Measurements from ENCODE around the gene GLE1. TPM values are rescaled to one million over a fixed set of nuclear protein-coding genes. Genes with fewer than 3 reads are reported as not detected.
A peak's percentile ranks its signal among the peaks of the same experiment; 100 is the strongest.

The GLE1 gene, protein sequence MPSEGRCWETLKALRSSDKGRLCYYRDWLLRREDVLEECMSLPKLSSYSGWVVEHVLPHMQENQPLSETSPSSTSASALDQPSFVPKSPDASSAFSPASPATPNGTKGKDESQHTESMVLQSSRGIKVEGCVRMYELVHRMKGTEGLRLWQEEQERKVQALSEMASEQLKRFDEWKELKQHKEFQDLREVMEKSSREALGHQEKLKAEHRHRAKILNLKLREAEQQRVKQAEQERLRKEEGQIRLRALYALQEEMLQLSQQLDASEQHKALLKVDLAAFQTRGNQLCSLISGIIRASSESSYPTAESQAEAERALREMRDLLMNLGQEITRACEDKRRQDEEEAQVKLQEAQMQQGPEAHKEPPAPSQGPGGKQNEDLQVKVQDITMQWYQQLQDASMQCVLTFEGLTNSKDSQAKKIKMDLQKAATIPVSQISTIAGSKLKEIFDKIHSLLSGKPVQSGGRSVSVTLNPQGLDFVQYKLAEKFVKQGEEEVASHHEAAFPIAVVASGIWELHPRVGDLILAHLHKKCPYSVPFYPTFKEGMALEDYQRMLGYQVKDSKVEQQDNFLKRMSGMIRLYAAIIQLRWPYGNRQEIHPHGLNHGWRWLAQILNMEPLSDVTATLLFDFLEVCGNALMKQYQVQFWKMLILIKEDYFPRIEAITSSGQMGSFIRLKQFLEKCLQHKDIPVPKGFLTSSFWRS
- total RNA-seq, result 10 to 100 TPM; 46.5 to 47.7 TPM

DNA sequence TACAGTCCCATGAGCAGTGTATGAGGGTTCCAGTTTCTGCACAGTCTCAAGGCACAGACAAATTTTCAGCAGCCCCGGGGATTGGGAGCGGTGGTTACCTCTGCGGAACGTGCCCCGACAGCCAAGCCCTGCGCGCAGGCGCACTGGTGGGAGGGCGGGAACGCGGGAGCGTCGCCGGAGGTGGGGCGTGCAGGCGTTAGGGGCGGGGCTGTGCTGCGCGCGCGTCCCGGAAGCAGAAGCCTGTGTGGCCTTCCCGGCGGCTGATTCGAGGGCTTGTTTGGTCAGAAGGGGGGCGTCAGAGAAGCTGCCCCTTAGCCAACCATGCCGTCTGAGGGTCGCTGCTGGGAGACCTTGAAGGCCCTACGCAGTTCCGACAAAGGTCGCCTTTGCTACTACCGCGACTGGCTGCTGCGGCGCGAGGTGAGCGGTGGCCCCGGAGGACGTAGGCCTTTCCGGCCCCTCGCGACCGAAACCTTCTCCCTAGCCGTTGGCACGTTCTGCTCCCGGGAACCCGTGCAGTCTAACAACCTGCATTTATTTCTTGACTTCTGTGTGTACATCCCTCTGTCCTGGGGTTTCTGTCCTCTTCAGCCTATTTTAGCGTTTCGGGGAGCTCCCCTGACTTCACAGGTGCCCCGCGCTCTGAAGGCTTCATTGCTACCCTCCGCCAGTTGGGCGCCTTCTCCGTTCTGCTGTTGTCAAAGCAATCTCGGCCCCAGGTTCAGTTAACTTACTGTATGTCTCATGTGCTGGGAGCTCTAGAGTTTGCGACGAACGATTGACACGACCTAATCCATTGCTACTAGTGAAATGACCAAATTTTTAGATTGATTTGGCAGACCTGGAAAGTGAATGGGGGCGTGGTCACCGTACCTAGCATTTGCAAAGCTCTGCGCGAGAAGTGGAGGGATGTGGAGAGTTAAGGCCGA is at the start of gene GLE1:
GLE1 (plus strand) TSS at position 235 of the 929 bp plus-strand sequence; CDS start at position 322, 87 bp downstream.
- peak within 1 kb of the TSS; percentile 99 for H3K27ac Mint-ChIP-seq
- DNase-seq (peak; percentile 97), ATAC-seq (peak; percentile 93)
- H3K4me1 Mint-ChIP-seq (ENCODE audit: low read depth), result peaks cover 19% of the 10 kb centered on the region
- H3K4me3 Mint-ChIP-seq, result peak within 1 kb of the TSS; percentile 100
- ChIA-PET CTCF (interaction anchor here (0.8 to 1.3 kb wide), 5 partner anchors 45 to 142 kb away, joined by 3 to 4 read pairs (median 4); partner anchors contain the start of gene ODF2), POLR2A (interaction anchor here (0.7 to 2.9 kb wide), 13 partner anchors 8 to 444 kb away, joined by 3 to 38 read pairs (median 3); partner anchors contain the start of genes SPTAN1, URM1 and ZDHHC12)
- H3K36me3 Mint-ChIP-seq (ENCODE audit: low read depth), result peaks cover 33% of the 10 kb centered on the region
- H3K27me3 Mint-ChIP-seq (ENCODE audit: low read depth), result no peaks in the 10 kb centered on the region
- no peaks in the 10 kb centered on the region for H3K9me3 Mint-ChIP-seq (ENCODE audit: insufficient read depth)

DNA sequence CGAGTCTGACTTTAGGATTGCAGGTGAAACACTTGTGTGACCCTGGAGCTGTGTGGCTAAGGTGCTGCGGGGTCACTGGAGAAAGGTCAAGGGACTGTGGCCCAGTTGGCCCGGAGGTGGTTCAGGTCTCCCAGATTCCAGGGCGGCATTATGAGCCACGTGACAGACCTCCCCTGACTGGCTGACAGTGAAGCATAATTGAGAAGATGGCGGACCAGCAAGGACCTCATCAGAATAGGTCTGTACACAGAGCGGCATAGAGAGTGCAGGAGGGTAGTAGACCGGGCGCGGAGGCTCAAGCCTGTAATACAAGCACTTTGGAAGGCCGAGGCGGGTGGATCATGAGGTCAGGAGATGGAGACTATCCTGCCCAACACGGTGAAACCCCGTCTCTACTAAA is 49.5 kb upstream of the GLE1 start:
- peak overlapping the region; percentile 20 for H3K4me3 Mint-ChIP-seq
- ATAC-seq, result no peak
- ChIA-PET CTCF (interaction anchor here (1.3 kb wide), 1 partner anchor 16 kb away, joined by 5 read pairs; no protein-coding TSS in a partner anchor), POLR2A (no interaction called here)
- H3K36me3 Mint-ChIP-seq (ENCODE audit: low read depth), result peaks cover 12% of the 10 kb centered on the region
- H3K9me3 Mint-ChIP-seq (ENCODE audit: insufficient read depth), result no peaks in the 10 kb centered on the region
- H3K27ac Mint-ChIP-seq, result peak overlapping the region; percentile 72
- no peaks in the 10 kb centered on the region for H3K27me3 Mint-ChIP-seq (ENCODE audit: low read depth)
- DNase-seq, result no peak
- peaks cover 30% of the 10 kb centered on the region for H3K4me1 Mint-ChIP-seq (ENCODE audit: low read depth)

DNA sequence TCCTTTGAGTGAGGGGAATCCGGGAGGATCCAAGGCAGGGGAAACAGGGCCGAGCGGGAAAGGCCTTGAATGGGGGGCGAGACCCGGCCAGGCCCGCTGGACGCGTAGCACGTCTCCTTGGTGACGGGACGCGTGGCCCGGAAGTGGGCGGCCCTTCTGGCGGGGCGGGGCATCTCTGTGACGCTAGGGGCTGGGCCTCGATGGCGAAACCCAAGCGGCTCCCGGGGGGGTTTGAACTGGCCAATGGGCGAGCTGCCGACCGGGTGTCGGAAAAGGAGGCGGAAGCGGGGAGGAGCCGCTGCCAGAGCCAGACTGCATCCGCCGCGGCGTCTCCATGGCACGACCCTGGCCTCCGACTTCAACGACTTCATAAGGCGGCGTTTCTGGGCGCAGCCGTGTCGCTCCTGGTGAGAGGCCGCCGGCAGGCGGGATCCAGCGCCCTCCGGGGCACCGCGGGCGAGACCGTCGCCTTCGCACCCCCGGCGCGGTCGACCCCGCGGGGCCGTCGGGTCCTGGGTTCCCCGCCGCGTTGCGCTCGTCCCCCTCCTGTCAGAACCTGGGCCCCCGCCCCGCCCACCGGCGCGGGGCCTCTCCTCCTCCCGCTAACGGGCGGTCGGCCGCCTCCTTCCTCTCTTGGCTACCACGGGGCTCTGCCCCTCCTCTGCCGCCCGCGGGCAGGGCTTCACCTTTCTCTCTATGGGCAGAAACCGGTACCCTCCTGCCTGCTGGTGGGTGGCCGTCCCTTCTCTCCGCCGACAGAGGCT is 48.5 kb upstream of the GLE1 start, which contains the start of gene ODF2:
ODF2 (plus strand) TSS at position 158 of the 764 bp plus-strand sequence; CDS start at position 244, 86 bp downstream.
- peaks cover 30% of the 10 kb centered on the region for H3K4me1 Mint-ChIP-seq (ENCODE audit: low read depth)
- peak; percentile 99 for DNase-seq
- peak within 1 kb of the TSS; percentile 95 for H3K27ac Mint-ChIP-seq
- H3K36me3 Mint-ChIP-seq (ENCODE audit: low read depth), result peaks cover 22% of the 10 kb centered on the region
- H3K9me3 Mint-ChIP-seq (ENCODE audit: insufficient read depth), result no peaks in the 10 kb centered on the region
- POLR2A ChIA-PET, result interaction anchor here (0.6 to 0.7 kb wide), 2 partner anchors 199 to 362 kb away, joined by 3 read pairs; partner anchors contain the start of gene ENDOG
- no peaks in the 10 kb centered on the region for H3K27me3 Mint-ChIP-seq (ENCODE audit: low read depth)
- ATAC-seq, result peak; percentile 90
- H3K4me3 Mint-ChIP-seq, result peak within 1 kb of the TSS; percentile 88
- CTCF ChIA-PET, result interaction anchor here (1.0 to 1.3 kb wide), 3 partner anchors 17 to 49 kb away, joined by 3 to 5 read pairs (median 3); partner anchors contain the start of gene CERCAM

DNA sequence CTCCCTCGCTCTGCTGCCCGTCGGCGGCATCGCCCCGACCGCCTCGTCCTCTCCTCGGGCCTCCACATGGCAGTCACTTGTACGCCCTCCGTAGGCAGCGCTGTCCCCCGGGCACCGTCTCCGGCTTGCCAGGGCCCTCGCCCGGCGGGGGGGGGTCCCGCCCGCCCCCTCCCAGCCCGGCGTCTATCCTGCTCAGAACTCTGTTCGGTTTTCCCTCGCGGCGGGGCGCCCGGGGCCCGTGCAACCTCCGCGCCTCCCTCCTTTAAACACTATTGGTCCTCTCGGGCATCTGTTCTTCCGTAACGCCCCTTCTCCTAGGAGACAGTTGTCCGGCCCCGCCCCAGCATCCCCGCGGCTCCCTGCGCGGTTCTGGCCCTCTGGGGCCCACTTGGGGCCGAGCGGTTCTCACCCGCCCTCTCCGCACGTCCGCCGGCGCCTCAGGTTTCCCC is 47.9 kb upstream of the GLE1 start:
- H3K4me1 Mint-ChIP-seq (ENCODE audit: low read depth), result peaks cover 30% of the 10 kb centered on the region
- H3K27ac Mint-ChIP-seq, result peak overlapping the region; percentile 95
- CTCF ChIA-PET, result no interaction called here
- peaks cover 26% of the 10 kb centered on the region for H3K36me3 Mint-ChIP-seq (ENCODE audit: low read depth)
- no peaks in the 10 kb centered on the region for H3K27me3 Mint-ChIP-seq (ENCODE audit: low read depth)
- ATAC-seq (peak; percentile 67), DNase-seq (peak; percentile 83)
- POLR2A ChIA-PET, result no interaction called here
- peak overlapping the region; percentile 88 for H3K4me3 Mint-ChIP-seq
- no peaks in the 10 kb centered on the region for H3K9me3 Mint-ChIP-seq (ENCODE audit: insufficient read depth)

DNA sequence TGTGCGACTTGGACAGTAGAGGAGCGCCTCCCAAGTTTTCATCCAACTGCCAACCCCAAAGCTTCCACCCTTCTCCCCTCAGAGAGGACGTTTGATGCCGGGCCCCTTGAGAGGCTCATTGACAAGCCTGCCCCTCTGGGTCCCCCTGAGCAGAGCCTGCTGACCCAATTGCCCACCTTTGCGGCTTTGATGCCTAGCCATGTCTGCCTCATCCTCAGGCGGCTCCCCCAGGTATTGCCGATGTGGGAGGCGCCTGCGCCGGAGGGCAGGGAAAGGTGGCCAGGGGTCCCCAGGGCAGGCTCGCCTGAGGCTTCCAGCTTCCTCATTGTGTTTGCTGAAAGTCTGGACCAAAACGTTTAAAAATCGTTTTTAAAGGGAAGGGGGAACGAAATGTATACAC is 47.3 kb upstream of the GLE1 start:
- CTCF ChIA-PET, result interaction anchor here (0.8 to 1.3 kb wide), 2 partner anchors 19 to 86 kb away, joined by 3 to 4 read pairs; partner anchors contain the start of gene URM1
- ATAC-seq (no peak), DNase-seq (no peak)
- POLR2A ChIA-PET, result no interaction called here
- Mint-ChIP-seq H3K27me3 (ENCODE audit: low read depth) (no peaks in the 10 kb centered on the region), H3K36me3 (ENCODE audit: low read depth) (peaks cover 32% of the 10 kb centered on the region), H3K4me3 (peak overlapping the region; percentile 88), H3K4me1 (ENCODE audit: low read depth) (peaks cover 30% of the 10 kb centered on the region), H3K9me3 (ENCODE audit: insufficient read depth) (no peaks in the 10 kb centered on the region), H3K27ac (peak overlapping the region; percentile 95)

DNA sequence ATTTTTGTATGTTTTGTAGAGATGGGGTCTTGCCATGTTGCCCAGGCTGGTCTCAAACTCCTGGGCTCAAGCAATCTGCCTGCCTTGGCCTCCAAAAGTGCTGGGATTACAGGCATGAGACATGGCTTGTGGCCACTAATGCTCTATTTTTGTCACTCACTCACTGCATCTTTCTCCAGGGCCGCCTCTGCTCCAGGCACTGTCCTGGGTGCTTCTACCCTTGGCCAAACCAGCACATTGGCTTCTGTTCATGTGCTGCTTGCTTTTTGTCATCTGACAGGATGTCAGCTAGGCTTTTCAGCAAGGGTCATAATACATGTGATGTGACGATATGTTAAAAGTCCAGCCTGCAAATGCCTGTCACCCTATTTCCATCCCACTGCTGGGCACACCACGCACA is 45.5 kb upstream of the GLE1 start:
- no peaks in the 10 kb centered on the region for H3K9me3 Mint-ChIP-seq (ENCODE audit: insufficient read depth)
- ChIA-PET POLR2A (no interaction called here), CTCF (interaction anchor here (1.2 kb wide), 1 partner anchor 20 kb away, joined by 4 read pairs; no protein-coding TSS in a partner anchor)
- no peak overlapping the region for H3K4me3 Mint-ChIP-seq
- H3K27ac Mint-ChIP-seq, result peak overlapping the region; percentile 61
- no peak for ATAC-seq
- H3K27me3 Mint-ChIP-seq (ENCODE audit: low read depth), result no peaks in the 10 kb centered on the region
- H3K36me3 Mint-ChIP-seq (ENCODE audit: low read depth), result peaks cover 44% of the 10 kb centered on the region
- no peak for DNase-seq
- peaks cover 30% of the 10 kb centered on the region for H3K4me1 Mint-ChIP-seq (ENCODE audit: low read depth)

DNA sequence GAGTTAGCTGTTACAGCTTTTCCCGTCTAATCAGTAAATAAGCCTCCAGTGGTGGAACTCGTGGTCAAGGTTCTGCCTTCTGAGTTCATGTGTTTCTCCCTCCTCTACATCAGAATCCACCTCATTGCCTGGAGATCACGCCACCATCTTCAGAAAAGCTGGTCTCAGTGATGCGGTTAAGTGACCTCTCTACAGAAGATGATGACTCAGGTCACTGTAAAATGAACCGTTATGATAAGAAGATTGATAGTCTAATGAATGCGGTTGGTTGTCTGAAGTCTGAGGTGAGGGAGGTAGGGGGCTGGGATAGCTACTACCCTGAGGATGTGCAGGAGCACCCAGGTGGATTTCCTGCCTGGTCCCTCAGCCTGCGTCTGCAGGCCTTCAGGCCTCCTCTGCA is 35.4 kb upstream of the GLE1 start:
- Mint-ChIP-seq H3K4me3 (no peak overlapping the region), H3K36me3 (ENCODE audit: low read depth) (peaks cover 39% of the 10 kb centered on the region), H3K27ac (no peak overlapping the region), H3K9me3 (ENCODE audit: insufficient read depth) (no peaks in the 10 kb centered on the region), H3K27me3 (ENCODE audit: low read depth) (no peaks in the 10 kb centered on the region), H3K4me1 (ENCODE audit: low read depth) (peaks cover 6% of the 10 kb centered on the region)
- ChIA-PET POLR2A (interaction anchor here (0.8 to 1.0 kb wide), 2 partner anchors 9 to 36 kb away, joined by 3 read pairs; partner anchors contain the start of gene GLE1), CTCF (interaction anchor here (1.3 to 1.6 kb wide), 3 partner anchors 30 to 107 kb away, joined by 3 to 5 read pairs (median 4); no protein-coding TSS in a partner anchor)
- DNase-seq, result no peak
- no peak for ATAC-seq

DNA sequence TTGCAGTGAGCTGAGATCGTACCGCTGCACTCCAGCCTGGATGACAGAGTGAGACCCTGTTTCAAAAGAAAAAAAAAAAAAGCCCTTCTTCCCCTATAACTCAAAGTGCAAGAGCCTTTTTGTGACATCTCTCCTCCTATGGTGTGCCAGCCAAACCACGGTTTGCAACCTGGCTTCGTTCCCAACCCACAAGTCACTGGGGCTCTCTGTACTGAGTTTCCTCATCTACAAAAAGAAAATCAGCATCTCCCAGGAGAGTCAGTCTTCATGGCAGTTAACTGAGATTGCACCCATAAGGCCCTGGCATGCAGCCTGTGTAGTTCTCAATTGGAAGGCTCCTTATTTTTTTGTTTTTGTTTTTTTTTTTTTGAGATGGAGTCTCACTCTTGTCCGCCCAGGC is 34.0 kb upstream of the GLE1 start:
- peaks cover 6% of the 10 kb centered on the region for H3K4me1 Mint-ChIP-seq (ENCODE audit: low read depth)
- ChIA-PET CTCF (no interaction called here), POLR2A (no interaction called here)
- DNase-seq, result no peak
- no peaks in the 10 kb centered on the region for H3K9me3 Mint-ChIP-seq (ENCODE audit: insufficient read depth)
- H3K36me3 Mint-ChIP-seq (ENCODE audit: low read depth), result peaks cover 42% of the 10 kb centered on the region
- peak; percentile 28 for ATAC-seq
- peak overlapping the region; percentile 70 for H3K27ac Mint-ChIP-seq
- no peak overlapping the region for H3K4me3 Mint-ChIP-seq
- H3K27me3 Mint-ChIP-seq (ENCODE audit: low read depth), result no peaks in the 10 kb centered on the region

DNA sequence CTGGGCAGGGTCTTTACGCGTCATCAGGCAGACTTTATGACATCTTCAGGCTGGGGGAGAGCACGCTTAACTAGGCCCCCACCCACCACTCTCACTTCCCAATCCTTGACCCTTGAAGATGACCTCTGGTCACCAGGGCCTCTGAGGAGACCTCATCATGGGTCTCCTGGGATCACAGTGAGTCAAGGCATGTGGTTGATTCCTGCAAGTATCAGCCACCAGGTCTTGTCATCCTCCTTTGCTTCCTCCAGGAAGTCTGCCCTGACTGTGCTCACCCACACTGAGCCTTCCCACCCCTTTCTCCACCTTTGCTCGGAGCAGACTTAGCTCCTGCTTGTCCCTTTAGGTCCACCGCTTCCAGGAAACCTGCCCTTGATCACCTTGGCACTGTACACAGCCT is 31.4 kb upstream of the GLE1 start:
- ChIA-PET CTCF (no interaction called here), POLR2A (interaction anchor here (1.2 kb wide), 1 partner anchor 32 kb away, joined by 3 read pairs; the partner anchor contains the start of gene GLE1)
- no peak overlapping the region for H3K27ac Mint-ChIP-seq
- peaks cover 6% of the 10 kb centered on the region for H3K4me1 Mint-ChIP-seq (ENCODE audit: low read depth)
- H3K9me3 Mint-ChIP-seq (ENCODE audit: insufficient read depth), result no peaks in the 10 kb centered on the region
- ATAC-seq, result no peak
- no peak for DNase-seq
- H3K4me3 Mint-ChIP-seq, result no peak overlapping the region
- no peaks in the 10 kb centered on the region for H3K27me3 Mint-ChIP-seq (ENCODE audit: low read depth)
- H3K36me3 Mint-ChIP-seq (ENCODE audit: low read depth), result peaks cover 44% of the 10 kb centered on the region

DNA sequence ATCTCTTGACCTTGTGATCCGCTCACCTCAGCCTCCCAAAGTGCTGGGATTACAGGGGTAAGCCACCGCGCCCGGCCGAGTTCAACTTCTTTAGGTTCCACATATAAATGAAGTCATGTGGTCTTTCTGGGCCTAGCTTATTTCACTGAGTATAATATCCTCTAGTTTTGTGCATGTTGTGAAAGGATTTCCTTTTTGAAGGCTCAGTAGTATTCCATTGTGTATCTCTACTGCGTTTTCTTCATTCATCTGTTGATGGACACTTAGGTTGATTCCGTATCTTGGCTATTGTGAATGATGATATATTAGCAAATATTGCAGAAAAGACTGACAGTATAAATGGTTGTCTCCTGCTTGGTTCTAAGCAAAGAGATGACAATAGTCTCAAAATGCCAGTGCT is 28.7 kb upstream of the GLE1 start:
- Mint-ChIP-seq H3K27ac (no peak overlapping the region), H3K4me3 (no peak overlapping the region), H3K27me3 (ENCODE audit: low read depth) (no peaks in the 10 kb centered on the region), H3K4me1 (ENCODE audit: low read depth) (no peaks in the 10 kb centered on the region), H3K36me3 (ENCODE audit: low read depth) (peaks cover 52% of the 10 kb centered on the region), H3K9me3 (ENCODE audit: insufficient read depth) (no peaks in the 10 kb centered on the region)
- DNase-seq, result no peak
- POLR2A ChIA-PET, result no interaction called here
- ATAC-seq, result no peak
- CTCF ChIA-PET, result no interaction called here

Data from activated CD8-positive, alpha-beta T cell treated with anti-CD3 and anti-CD28 coated beads, Interleukin-2, amount 10 ng/mL, durations not matched to agents 7 days and 5 days (primary cell).